Measurements from ENCODE around the gene TBC1D24.
A peak's percentile ranks its signal among the peaks of the same experiment; 100 is the strongest.

Gene TBC1D24

DNA sequence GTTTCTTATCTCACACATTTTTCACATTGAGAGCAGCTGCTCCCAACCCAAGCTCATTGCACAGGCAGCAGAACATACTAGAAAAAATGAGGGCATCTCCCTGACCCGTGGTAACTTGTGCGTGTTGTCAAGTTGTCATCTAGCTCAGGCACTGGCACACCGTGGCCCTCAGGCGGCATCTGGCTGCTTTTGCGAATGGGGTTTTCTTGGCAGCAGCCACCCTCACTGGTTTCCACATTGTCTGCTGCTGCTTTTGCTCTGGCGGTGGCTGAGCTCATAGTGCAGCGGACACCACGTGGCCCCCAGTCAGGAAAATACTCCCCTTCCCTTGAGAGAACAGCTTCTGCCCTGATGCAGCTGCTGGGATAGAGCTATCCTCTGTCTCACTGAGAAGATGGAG, 24.4 kb upstream of the TBC1D24 start:
- no peak for DNase-seq (ENCODE audit: low read depth in 2 of 2)

DNA sequence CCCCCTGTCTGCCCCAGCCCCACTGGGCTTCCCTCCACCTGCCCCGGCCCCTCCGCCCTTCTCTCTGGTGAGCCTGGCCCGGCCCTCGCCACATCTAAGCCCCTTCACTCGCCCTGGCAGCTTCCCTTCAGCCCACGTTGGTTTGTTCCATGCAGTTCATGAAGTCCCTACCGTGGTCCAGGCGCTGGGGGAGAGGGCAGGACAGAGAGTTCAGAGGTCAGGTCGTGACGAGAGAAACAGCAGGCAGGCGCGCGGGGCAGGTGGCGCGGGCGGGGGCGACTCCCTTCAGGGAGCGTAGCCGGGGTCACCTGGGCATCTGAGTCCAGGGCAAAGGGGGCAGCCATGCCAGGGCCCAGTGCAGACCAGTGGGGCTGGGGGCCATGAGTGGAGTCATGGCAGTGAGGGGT, 23.9 kb upstream of the TBC1D24 start:
- DNase-seq (ENCODE audit: low read depth in 2 of 2), result no peak

DNA sequence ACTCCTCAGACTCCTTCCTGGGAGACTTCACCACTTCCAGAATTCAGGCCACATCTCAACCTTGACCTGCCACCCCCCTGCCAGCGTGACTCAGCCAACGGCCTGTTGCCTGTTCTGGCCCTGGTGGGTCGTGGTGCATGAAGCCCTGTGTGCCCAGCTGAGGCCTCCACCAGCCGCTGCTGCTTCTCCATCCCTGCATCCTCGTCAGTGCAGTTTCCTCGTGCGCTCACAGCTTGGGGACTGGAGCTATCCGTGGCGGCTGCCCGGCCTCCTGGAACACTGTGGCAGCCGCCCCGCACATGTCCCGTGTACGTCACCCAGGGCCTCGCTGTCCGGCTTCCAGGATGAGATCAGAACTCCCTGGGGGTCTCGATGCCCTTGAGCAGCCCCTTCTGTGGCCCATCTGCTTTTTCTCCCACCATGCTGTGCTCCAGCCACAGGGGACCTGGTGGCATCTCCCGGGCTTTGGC, 23.0 kb upstream of the TBC1D24 start:
- DNase-seq (ENCODE audit: low read depth in 2 of 2), result no peak

DNA sequence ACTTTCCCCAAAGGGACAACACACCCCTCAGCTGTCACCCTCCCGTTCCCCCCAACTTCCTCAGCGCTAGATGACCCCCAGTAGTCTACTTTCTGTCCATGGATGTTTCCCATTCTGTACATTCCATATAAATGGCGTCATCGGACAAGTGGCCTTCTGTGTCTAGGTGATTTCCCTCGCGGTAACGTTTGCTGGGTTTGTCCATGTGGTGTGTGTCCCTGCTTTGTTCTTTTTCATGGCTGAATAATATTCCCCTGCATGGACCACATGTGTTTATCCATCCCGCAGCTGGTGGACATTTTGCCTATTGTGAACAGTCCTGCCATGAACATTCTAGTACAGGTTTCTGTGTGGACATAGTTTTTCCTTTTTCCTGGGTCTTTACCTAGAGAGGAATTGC, 22.3 kb upstream of the TBC1D24 start:
- DNase-seq (ENCODE audit: low read depth in 2 of 2), result no peak

DNA sequence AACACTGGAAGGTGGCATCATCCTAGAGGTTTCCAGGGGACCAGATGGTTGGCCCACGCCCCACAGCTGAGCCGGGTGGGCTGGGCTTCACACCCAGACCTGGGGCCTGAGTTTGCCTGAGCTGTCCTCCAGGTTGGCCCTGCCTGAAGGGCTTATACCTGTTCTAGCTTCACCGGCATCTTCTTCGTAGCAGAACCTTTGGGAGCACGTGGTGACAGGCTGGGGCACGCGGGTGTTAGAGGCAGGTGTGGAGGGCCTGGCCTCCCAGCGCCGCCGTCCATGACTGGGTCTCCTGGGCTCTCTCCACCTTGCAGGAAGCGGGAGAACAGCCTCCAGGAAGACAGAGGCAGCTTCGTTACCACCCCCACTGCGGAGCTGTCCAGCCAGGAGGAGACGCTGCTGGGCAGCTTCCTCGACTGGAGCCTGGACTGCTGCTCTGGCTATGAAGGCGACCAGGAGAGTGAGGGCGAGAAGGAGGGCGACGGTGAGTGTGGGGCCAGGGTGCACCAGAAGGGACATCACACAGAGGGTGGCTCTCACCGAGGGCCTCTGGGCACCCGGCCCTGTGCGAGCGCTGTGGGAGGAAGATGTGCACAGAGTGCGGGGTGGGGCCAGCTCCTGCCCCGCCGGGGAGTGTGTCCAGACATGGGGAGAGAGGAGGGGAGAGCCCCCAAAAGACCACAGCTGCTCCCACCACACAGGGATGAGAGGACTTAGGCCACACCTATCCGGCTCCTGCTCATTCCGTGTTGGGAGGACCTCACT, 19.7 kb upstream of the TBC1D24 start:
- DNase-seq (ENCODE audit: low read depth in 2 of 2), result no peak

DNA sequence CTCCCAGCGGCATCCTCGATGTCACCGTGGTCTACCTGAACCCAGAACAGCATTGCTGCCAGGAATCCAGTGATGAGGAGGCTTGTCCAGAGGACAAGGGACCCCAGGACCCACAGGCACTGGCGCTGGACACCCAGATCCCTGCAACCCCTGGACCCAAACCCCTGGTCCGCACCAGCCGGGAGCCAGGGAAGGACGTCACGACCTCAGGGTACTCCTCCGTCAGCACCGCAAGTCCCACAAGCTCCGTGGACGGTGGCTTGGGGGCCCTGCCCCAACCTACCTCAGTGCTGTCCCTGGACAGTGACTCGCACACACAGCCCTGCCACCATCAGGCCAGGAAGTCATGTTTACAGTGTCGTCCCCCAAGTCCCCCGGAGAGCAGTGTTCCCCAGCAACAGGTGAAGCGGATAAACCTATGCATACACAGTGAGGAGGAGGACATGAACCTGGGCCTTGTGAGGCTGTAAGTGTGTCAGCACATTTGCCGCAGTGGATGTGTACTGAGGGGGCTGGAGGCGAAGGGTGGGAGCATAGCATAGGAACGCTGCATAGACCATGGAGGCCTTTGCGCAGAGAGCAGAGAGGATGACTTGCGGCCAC, 18.3 kb upstream of the TBC1D24 start:
- DNase-seq (ENCODE audit: low read depth in 2 of 2), result no peak

DNA sequence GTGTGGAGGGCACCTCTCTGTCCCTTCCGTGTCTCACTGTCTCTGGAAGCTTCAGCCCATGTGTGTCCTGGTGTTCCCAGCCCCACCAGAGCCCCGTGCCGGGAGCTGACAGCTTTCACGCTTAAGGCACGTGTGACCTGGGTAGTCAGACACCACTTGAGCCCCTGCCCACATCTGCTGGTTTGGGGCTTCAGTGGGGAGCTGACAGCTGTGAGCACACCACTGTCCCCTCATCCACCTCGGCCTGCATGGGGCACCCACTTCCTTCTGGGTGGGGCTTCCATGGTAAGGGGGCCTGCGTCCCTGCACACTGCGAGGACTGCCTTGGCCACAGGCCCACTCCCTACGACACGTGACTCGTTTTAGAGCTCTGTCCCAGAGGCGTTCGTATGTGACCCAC, 17.7 kb upstream of the TBC1D24 start:
- no peak for DNase-seq (ENCODE audit: low read depth in 2 of 2)

DNA sequence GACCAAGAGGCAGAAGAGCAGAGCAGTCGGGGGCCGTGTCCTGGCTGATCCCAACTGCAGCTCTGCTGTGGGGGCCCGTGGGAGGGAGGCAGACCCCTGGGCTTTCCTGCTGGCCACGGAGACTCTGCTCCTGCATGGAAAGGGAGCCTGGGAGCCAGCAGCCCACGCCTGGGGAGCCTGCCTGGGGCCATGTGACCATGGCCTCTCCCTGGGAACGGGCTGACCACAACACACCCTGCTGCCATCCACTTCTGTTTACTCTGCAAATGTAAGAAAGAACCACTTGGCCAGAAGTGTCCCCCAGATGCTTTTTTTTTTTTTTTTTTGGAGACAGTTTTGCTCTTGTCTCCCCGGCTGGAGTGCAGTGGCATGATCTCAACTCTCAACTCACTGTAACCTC, 17.0 kb upstream of the TBC1D24 start:
- no peak for DNase-seq (ENCODE audit: low read depth in 2 of 2)

DNA sequence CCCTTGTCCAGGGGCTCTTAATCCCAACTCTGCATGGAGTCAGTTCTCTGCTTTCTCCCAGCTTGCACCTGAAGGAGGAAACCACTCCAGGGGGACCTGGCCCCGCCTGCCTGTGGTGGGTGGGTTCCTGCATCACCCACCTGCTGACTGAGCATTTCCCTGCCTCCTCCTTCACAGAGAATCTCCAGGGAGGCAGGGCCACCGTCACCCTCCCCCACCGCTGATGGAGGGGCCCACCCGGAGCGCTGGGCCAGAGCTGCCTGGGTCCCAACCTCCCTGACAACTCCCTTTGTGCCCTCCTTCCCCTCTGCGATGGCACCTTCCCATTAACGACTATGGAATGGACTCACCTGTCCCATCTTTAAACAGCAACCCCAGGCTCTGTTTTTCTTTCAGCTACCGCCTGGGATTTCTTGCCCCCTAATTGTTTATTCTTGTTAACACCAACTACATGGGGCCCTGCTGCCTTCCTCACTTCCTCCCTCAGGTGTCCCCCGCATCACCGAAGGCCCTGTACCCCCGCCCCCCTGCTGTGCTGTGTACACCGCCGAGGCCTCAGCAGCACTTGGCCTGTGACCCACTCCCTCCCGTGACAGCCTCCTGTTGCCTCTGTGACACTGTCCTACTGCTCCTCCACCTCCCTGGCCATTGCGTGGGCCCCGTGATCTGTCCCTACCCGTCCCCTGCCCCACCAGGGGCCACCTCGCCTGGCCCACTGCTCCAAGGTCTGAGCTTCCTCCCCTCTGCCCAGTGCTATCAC, 15.9 kb upstream of the TBC1D24 start:
- DNase-seq (ENCODE audit: low read depth in 2 of 2), result no peak

DNA sequence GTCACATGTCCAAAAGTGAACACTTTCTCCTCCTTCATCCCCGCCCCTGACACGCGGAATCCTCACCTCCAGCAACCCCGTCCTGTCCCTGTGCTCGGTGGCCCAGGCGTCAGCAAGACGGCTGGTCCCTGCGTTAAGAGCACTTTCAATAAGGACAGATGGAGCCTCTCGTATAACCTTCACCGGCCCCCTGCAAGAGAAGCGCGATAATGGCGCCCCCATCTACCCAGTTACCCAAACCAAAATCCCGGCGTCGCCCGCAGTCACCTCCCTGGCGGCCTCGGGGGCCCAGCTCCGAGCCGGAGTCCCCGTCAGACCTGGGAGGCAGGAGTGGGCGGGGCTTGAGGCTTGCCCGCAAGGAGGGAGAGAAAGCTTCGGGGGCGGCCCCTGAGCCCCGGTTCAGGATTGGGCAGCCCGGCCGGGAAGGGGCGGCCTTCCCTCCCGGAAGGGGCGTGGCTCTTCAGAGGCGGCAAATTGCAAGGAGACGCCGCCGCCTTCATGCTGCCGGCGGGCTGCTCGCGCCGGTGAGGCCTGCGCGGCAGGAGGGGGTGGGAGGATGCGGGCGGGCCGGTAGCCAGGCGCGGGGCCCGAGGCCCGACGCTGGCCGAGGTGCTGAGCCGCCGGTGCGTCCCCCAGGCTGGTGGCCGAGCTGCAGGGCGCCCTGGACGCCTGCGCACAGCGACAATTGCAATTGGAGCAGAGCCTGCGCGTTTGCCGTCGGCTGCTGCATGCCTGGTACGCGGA, 15.1 kb upstream of the TBC1D24 start, which contains the start of gene TEDC2:
TSS of gene TEDC2 (plus strand) at position 463 of the 744 bp plus-strand sequence. CDS start at position 499, 36 bp downstream.
- peak; percentile 93 to 94 for DNase-seq (ENCODE audit: low read depth in 2 of 2)

DNA sequence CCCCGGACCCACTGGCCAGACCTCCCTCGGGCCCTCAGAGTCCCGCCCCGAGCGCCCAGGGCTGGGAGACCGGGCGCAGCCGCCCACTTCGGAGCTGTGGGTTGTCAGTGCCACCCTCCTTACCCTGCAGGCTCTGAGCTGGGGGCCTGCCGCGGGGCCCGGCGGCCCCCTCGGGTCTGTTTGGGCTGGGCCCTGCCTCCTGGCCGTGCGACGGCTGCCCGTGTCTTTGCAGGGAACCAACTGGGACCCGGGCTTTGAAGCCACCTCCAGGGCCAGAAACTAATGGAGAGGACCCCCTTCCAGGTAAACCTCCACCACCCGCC, 14.6 kb upstream of the TBC1D24 start:
- no peak for DNase-seq (ENCODE audit: low read depth in 2 of 2)

DNA sequence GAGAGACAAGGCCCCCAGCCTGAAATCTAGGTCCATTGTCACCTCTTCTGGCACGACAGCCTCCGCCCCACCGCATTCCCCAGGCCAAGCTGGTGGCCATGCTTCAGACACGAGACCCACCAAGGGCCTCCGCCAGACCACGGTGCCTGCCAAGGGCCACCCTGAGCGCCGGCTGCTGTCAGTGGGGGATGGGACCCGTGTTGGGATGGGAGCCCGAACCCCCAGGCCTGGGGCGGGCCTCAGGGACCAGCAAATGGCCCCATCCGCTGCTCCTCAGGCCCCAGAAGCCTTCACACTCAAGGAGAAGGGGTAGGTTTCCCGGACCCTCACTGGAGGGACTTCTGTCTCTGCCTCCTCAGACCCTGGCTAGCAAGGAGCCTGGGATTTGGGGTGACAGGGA, 14.0 kb upstream of the TBC1D24 start:
- DNase-seq (ENCODE audit: low read depth in 2 of 2), result no peak

DNA sequence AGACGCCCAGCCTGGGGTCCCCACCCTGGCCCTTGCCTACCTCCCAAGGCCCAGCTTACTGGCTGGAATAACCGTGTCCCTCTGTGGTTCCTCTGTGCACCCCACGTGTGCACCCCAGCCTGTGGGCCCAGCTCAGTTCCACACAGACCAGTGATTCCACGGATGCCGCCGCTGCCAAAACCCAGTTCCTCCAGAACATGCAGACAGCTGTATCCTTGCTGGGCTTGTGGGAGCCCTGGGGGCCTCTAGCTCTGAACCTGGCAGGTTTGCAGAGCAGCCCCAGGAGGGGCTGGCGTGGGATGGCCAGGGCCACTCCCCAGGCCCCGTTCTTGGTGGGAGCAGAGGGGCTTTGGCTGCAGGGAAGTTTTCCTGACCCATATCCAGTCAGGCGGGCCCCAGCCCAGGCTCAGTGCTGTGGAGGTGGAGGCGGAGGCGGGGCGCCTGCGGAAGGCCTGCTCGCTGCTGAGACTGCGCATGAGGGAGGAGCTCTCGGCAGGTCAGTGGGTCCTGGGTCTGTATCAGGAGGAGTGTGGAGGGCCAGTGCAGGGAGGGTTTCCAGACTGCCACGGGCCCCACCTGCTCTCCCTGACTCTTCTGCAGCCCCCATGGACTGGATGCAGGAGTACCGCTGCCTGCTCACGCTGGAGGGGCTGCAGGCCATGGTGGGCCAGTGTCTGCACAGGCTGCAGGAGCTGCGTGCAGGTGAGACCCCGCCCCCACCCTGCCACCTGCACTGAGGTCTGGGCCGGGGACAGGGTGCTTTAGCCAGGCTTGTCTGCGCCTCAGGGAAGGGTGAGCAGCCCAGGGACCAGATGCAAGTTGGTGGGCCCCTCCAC, 12.7 kb upstream of the TBC1D24 start:
- DNase-seq (ENCODE audit: low read depth in 2 of 2), result no peak

DNA sequence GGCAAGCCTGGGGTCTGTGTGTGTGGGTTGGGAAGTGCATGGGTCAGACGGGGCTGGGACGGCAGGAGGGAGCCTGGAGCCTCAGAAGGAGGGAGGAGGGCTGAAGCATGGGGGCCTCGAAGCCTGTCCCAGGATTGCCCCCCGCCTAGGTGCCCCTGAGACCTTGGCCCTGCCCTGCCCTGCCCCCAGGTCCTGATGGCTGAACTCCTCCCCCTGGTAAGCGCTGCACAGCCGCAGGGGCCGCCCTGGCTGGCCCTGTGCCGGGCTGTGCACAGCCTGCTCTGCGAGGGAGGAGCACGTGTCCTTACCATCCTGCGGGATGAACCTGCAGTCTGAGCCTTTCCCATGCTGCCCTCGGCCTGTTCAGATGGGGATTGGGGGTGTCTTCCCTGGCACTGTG, 10.6 kb upstream of the TBC1D24 start:
- no peak for DNase-seq (ENCODE audit: low read depth in 2 of 2)

DNA sequence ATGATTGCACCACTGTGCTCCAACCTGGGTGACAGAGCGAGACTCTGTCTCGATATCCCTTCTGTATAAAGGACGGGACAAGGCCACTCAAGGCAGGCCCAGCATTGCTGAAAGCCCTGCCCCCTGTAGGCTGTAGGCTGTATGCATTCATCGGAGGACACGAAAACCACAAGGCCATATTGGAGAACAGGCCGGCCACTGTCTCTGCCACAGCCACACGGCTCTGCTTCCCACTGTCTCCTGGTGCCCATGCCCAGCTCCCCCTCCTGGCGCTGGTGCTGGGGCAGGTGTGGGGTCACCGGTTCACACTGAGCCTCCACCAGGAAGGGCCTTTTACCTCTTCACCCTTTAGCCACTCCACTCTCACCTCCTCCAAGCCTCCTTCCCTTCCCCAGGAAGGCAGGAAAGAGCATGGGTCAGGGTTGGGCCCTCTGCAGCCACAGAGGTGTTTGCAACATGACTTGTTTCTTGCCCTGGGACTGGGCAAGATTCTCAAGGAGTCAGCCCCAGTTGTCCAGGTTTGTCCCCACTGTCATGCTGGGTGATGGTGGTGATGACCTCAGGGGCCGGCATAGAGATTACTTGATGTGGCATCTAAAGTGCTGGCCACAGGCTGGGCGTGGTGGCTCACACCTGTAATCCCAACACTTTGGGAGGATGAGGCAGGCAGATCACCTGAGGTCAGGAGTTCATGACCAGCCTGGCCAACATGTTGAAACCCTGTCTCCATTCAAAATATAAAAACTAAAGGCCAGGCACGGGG, 9.1 kb upstream of the TBC1D24 start:
- DNase-seq (ENCODE audit: low read depth in 2 of 2), result no peak

DNA sequence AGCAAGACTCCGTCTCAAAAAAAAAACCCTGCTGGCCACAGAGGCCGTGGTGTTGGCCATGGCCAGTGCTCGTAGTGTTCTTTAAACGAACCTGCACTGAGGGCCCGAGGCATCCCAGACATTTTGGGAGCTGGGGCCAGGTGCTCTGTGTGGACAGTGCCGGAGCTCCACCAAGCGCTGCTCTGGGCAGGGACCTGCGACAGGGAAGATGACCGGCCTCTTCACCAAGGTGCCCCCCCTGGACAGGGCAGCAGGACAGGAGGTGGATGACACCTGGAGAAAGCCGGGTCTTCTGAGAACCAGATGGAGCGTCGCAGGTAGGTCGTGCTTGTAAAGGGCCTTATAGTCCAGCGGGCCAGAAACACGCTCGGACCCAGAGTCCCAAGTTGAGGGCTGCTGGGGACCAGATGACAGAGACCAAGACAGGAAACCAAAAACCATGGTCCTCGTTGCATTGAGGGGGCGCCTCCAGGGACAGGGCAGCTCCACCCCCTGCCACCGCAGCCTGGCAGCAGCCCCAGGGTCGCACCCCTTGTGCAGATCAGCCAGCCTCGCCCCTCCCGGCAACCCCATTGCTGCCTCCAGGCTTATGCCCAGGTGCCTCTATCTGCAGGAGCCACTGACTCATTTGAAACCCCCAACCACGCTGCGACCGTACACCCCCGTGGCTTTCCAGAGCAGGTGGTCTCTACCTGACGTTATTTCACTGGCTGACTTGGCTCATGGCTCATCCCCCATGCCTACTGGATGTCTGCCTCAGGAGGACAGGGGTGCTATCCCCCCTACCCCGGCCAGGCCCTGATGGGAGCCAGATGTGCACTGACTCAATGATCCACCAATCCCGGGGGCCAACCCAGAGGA, 8.0 kb upstream of the TBC1D24 start:
- DNase-seq (ENCODE audit: low read depth in 2 of 2), result no peak

DNA sequence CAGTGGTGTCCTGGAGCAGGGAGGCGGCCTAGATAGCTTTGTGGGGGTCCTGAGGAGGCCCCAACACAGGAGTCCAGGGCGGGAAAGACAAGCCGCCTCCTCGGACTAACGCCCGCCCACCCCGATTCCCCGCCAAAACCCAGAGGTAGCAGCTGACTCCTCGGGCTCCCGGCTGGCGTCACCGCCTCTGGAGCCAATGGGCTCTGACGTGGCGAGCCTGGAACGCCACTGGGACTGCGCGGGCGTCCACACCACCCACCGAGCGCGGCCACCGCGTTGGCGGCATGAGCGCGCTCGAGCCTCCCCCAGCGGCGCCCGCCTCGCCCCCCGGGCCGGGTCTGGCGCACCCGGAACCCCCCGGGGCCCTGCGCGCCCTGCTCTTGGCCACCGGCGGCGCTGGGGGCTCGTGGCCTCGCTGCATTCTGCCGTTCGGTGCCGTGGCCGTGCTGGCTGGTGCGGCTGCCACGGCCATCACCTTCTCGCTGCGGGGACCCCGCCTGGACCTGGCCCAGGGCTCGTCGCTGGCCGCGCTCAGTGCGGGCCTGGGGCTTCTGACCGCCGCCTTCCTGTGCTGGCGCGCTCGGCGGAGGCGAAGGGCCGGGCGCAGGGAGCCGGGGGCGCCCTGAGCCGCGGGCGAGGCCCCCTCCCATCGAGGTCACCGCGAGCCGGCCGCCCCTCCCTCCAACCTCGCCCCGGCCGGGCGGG, 7.2 kb upstream of the TBC1D24 start:
- DNase-seq (ENCODE audit: low read depth in 2 of 2), result no peak

DNA sequence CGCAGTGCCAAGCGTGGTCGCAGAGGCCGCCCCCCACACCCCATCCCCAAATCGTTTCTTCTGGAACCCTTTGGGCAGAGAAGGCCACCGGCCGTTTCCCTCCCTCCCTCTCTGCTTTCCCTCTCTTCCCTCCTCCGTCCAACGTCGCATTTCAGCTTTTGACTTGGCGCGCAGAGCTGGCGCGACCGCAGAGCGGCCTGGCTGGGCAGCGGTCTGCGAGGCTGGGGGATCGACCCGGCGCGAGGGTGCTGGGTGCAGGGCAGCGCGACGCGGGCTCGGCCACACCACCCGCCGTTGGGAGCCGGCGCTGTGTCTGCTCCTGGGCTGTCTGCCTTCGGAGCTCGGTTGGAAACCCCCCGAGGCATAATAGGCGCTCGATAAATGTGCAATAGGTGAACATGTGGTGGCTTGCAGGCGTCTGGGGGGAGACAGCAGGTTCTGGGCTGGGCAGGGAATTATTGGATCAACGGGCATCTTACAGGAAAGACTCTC, 6.6 kb upstream of the TBC1D24 start:
- DNase-seq (ENCODE audit: low read depth in 2 of 2), result no peak
